Bronchial epithelial cell (primary cell): ENCODE results near the gene SEPTIN1. TPM values are rescaled to one million over a fixed set of nuclear protein-coding genes. Genes with fewer than 3 reads are reported as not detected.
A peak's percentile ranks its signal among the peaks of the same experiment; 100 is the strongest.

ENCODE experiments used
- DNase-seq: peaks from one replicate; pipeline ENCODE4 v3.0.0-alpha.2; 2010; ENCODE audit warnings: low read depth
- FAIRE-seq: peaks from 2 replicates; lab custom pipeline; 2011; peaks lifted over from hg19 to GRCh38; lab: Jason Lieb, UNC
- H3K27me3 ChIP-seq: 2 replicates; pipeline ENCODE4 v1.5.1; 2011; ENCODE audit warnings: low read length; ENCODE audit not compliant: control insufficient read depth, insufficient read depth
- H3K36me3 ChIP-seq: 2 replicates; pipeline ENCODE4 v1.5.1; 2011; ENCODE audit warnings: low read length; ENCODE audit not compliant: control insufficient read depth, insufficient read depth
- H3K4me3 ChIP-seq: 2 replicates; pipeline ENCODE4 v1.5.1; 2011; ENCODE audit warnings: mild to moderate bottlenecking, low read depth, low read length, control low read depth
- CTCF ChIP-seq: IDR thresholded peaks from 2 replicates; pipeline ENCODE4 v1.5.1; 2011; ENCODE audit warnings: mild to moderate bottlenecking, moderate library complexity, low read length, control low read depth, inconsistent platforms; ENCODE audit not compliant: insufficient read depth, severe bottlenecking
- total RNA-seq: library from RNA; depleted of rRNA; stranded (reverse); fragments of >200 nt; gene quantifications from 2 replicates; pipeline ENCODE4 v1.2.1, GENCODE V29; 2014

Gene SEPTIN1
- total RNA-seq, 1 donor from 2014 or later: under 0.01 TPM

- FAIRE-seq (no peak), DNase-seq (no peak)
- Histone ChIP-seq H3K27me3 (no peaks in the 10 kb centered on the region), H3K4me3 (peak overlapping the region; percentile 67), H3K36me3 (peaks cover 1% of the 10 kb centered on the region)
- no peak for TF ChIP-seq CTCF
These were observed 24.4 kb upstream of the SEPTIN1 start for GRCh38 chr16:30406795-30407101.

GRCh38 chr16:30401768-30402425 lies 19.5 kb upstream of the SEPTIN1 start:
- H3K4me3 ChIP-seq: no peak overlapping the region
- peaks cover 3% of the 10 kb centered on the region for H3K36me3 ChIP-seq
- no peak for TF ChIP-seq CTCF
- no peaks in the 10 kb centered on the region for H3K27me3 ChIP-seq
- DNase-seq (no peak), FAIRE-seq (no peak)

GRCh38 chr16:30399435-30400186 lies 17.2 kb upstream of the SEPTIN1 start:
- Histone ChIP-seq H3K4me3 (peak overlapping the region; percentile 73), H3K36me3 (peaks cover 3% of the 10 kb centered on the region), H3K27me3 (no peaks in the 10 kb centered on the region)
- no peak for TF ChIP-seq CTCF
- FAIRE-seq: no peak
- no peak for DNase-seq

- Histone ChIP-seq H3K4me3 (no peak overlapping the region), H3K27me3 (no peaks in the 10 kb centered on the region), H3K36me3 (peaks cover 3% of the 10 kb centered on the region)
- FAIRE-seq (no peak), DNase-seq (no peak)
- TF ChIP-seq CTCF: no peak
These were observed 16.5 kb upstream of the SEPTIN1 start for GRCh38 chr16:30398661-30399434.

- DNase-seq (no peak), FAIRE-seq (no peak)
- H3K4me3 ChIP-seq: no peak overlapping the region
- H3K36me3 ChIP-seq: peaks cover 3% of the 10 kb centered on the region
- TF ChIP-seq CTCF: no peak
- H3K27me3 ChIP-seq: no peaks in the 10 kb centered on the region
These were observed 15.7 kb upstream of the SEPTIN1 start for GRCh38 chr16:30397776-30398660.
